HFFc6 (cell line): ENCODE data around the gene MRAS. TPM values are rescaled to one million over a fixed set of nuclear protein-coding genes. Genes with fewer than 3 reads are reported as not detected.
"Not testable (repeated sequence)": the region's sequence is repeated elsewhere in the genome, so short reads cannot be mapped to it uniquely, and the experiment has no call there.

Experiments used
- DNase-seq: peaks from one replicate; pipeline ENCODE4 v3.0.0-alpha.2; 2018
- H3K27ac Mint-ChIP-seq: 2 replicates; pipeline ENCODE4 v1.8.0; 2020; ENCODE audit warnings: mild to moderate bottlenecking, mixed read lengths
- H3K27me3 Mint-ChIP-seq: 2 replicates; pipeline ENCODE4 v1.8.0; 2021; ENCODE audit warnings: mild to moderate bottlenecking, moderate library complexity, mixed read lengths; ENCODE audit not compliant: insufficient read depth
- H3K36me3 Mint-ChIP-seq: 2 replicates; pipeline ENCODE4 v1.8.0; 2021; ENCODE audit warnings: low read depth, mixed read lengths
- H3K4me1 Mint-ChIP-seq: 2 replicates; pipeline ENCODE4 v1.8.0; 2020; ENCODE audit warnings: low read depth, mixed read lengths
- H3K4me3 Mint-ChIP-seq: 2 replicates; pipeline ENCODE4 v1.8.0; 2020; ENCODE audit warnings: mild to moderate bottlenecking, moderate library complexity, mixed read lengths
- H3K9me3 Mint-ChIP-seq: 2 replicates; pipeline ENCODE4 v1.8.0; 2020; ENCODE audit warnings: mild to moderate bottlenecking, mixed read lengths
- total RNA-seq, 6 experiments: library from RNA; stranded (reverse); fragmentation: NEBNext Ultra II Directional; extraction: Animal tissue kit (Norgen Biotek cat#: 25700); gene quantifications; 2 replicates in 1 of 6; 3 replicates in 5 of 6; pipeline ENCODE4 v1.2.3, GENCODE V29; 2021
- TF ChIP-seq, protein P1 (sequence below): fragments of 200-600 bp; sonication (generic); IDR thresholded peaks from 2 replicates; pipeline ENCODE4 v1.5.0; 2021; ENCODE audit warnings: antibody characterized with exemption, mild to moderate bottlenecking

Gene MRAS
- total RNA-seq, 6 experiments from 2014 or later: 62.7 to 97.4 (median 76.1) TPM

DNA sequence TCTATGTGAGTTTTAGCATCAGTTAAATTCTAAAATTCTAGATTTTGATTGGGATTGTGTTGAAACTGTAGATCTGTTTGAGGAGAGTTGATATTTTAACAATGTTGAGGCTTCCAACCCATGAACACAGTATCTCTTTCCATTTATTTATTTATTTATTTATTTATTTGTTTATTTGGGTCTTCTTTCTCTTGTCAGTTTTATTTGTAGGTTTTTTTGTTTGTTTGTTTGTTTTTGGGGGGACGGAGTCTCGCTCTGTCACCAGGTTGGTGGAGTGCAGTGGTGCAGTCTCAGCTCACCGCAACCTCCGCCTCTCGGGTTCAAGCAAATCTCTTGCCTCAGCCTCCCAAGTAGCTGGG lies 25.3 kb downstream of the MRAS start:
- TF ChIP-seq, protein P1, sequence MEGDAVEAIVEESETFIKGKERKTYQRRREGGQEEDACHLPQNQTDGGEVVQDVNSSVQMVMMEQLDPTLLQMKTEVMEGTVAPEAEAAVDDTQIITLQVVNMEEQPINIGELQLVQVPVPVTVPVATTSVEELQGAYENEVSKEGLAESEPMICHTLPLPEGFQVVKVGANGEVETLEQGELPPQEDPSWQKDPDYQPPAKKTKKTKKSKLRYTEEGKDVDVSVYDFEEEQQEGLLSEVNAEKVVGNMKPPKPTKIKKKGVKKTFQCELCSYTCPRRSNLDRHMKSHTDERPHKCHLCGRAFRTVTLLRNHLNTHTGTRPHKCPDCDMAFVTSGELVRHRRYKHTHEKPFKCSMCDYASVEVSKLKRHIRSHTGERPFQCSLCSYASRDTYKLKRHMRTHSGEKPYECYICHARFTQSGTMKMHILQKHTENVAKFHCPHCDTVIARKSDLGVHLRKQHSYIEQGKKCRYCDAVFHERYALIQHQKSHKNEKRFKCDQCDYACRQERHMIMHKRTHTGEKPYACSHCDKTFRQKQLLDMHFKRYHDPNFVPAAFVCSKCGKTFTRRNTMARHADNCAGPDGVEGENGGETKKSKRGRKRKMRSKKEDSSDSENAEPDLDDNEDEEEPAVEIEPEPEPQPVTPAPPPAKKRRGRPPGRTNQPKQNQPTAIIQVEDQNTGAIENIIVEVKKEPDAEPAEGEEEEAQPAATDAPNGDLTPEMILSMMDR: no peak
- no peaks in the 10 kb centered on the region for H3K27me3 Mint-ChIP-seq
- H3K9me3 Mint-ChIP-seq: no peaks in the 10 kb centered on the region
- H3K27ac Mint-ChIP-seq: no peak overlapping the region
- no peak for DNase-seq
- H3K4me3 Mint-ChIP-seq: no peak overlapping the region
- H3K36me3 Mint-ChIP-seq: peaks cover 9% of the 10 kb centered on the region; the same call in 1 of the 2 replicates
- H3K4me1 Mint-ChIP-seq: 0 out of 2 replicates have a peak, but pooled peaks cover 7% of the 10 kb centered on the region

DNA sequence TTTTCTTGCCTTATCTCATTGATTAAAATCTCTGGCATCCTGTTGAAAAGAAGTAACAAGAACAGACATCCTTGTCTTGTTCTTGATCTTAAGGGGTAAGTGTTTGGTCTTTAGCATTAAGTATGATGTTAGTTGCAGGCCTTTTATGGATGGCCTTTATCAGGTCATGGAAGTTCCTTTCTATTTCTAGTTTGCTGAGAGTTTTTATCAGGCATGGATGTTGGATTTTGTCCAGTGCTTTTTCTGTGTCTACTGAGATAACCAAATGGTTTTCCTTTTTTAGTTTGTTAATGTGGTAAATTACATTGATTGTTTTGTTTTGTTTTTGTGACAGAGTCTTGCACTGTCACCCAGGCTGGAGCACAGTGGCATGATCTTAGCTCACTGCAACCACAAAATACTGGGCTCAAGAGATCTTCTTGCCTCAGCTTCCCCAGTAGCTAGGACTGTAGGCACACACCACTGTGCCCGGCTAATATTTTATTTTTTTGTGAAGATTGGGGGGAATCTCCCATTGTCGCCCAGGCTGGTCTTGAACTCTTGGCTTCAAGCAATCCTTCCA lies 26.3 kb downstream of the MRAS start:
- Mint-ChIP-seq H3K4me1 (0 out of 2 replicates have a peak, but pooled peaks cover 7% of the 10 kb centered on the region), H3K27ac (no peak overlapping the region), H3K4me3 (no peak overlapping the region), H3K9me3 (no peaks in the 10 kb centered on the region), H3K27me3 (no peaks in the 10 kb centered on the region), H3K36me3 (peaks cover 9% of the 10 kb centered on the region; the same call in 1 of the 2 replicates)
- TF ChIP-seq, protein P1: no peak
- no peak for DNase-seq

DNA sequence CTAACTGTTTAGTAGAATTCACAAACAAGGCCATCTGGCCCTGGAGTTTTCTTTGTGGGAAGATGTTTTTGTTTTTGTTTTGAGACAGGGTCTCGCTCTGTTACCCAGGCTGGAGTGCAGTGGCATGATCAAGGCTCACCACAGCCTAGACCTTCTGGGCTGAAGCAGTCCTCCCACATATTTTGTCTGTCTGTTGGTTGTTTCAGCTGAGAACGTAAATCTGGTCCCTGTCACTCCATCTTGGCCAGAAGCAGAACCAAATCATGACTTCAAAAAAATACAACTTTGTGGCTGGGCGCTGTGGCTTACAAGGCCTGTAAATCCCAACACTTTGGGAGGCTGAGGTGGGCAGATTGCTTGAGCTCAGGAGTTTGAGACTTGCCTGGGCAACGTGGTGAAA lies 27.1 kb downstream of the MRAS start:
- TF ChIP-seq, protein P1: no peak
- H3K27me3 Mint-ChIP-seq: no peaks in the 10 kb centered on the region
- H3K4me3 Mint-ChIP-seq: no peak overlapping the region
- no peak overlapping the region for H3K27ac Mint-ChIP-seq
- no peaks in the 10 kb centered on the region for H3K9me3 Mint-ChIP-seq
- no peak for DNase-seq
- H3K36me3 Mint-ChIP-seq: peaks cover 9% of the 10 kb centered on the region; the same call in 1 of the 2 replicates
- 0 out of 2 replicates have a peak, but pooled peaks cover 7% of the 10 kb centered on the region for H3K4me1 Mint-ChIP-seq

DNA sequence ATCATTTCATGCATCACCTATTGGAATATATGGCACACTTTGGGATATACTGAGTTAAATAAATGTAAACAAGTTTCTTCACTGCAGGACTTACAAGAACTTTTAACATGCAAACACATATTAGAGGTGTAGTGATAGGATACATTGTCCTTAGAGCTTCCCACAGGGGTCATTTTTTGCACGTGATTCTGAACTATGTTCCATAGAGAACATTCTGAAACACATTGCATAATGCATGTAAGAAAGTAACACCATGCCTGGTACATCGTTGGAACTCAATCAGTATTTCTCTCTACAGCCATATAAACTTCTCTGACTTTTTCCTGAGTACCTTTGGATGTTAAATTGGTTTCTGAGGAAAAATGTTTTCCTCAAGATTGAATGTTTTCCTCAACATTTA lies 28.3 kb downstream of the MRAS start:
- Mint-ChIP-seq H3K4me1 (peaks cover 14% of the 10 kb centered on the region), H3K4me3 (no peak overlapping the region), H3K9me3 (no peaks in the 10 kb centered on the region), H3K27ac (no peak overlapping the region), H3K36me3 (peaks cover 9% of the 10 kb centered on the region; the same call in 1 of the 2 replicates), H3K27me3 (no peaks in the 10 kb centered on the region)
- no peak for DNase-seq
- TF ChIP-seq, protein P1: no peak

DNA sequence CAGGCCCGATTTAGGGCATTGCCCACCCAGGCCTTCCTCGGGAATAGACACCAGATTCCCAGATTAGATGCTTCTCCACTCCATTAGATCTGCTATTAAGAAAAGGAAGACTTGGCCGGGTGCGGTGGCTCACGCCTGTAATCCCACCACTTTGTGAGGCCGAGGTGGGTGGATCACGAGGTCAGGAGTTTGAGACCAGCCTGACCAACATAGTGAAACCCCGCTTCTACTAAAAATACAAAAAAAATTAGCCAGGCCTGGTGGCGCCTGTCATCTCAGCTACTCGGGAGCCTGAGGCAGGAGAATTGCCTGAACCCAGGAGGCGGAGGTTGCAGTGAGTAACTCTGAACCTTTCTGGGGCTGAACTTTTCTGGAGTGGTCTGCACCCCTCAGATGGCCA lies 28.8 kb downstream of the MRAS start:
- H3K4me3 Mint-ChIP-seq, DNase-seq, H3K27me3 Mint-ChIP-seq, H3K9me3 Mint-ChIP-seq, H3K27ac Mint-ChIP-seq, H3K36me3 Mint-ChIP-seq: not testable (repeated sequence)
- peaks cover 20% of the 10 kb centered on the region for H3K4me1 Mint-ChIP-seq

DNA sequence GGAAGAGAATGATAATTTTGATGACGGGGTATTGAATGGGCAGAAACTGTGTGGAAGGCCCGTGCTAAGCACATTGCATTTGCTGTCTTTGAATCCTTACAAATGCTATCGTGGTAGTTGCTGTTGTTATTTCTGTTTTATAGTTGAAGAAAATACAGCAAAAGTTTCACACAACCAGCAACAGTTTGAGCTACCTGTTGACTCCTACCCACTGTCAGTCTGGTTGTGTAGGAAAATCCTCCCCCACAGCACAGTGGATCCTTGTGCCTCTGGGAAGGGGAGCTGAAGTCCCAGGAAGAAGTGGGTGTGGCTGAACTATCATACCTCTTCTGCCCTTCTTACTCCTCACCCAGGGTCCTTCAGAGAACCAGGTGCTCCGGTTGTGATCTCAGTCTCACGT lies 29.4 kb downstream of the MRAS start:
- peaks cover 22% of the 10 kb centered on the region for H3K4me1 Mint-ChIP-seq
- DNase-seq: no peak
- no peaks in the 10 kb centered on the region for H3K9me3 Mint-ChIP-seq
- H3K36me3 Mint-ChIP-seq: peaks cover 9% of the 10 kb centered on the region; the same call in 1 of the 2 replicates
- TF ChIP-seq, protein P1: no peak
- H3K4me3 Mint-ChIP-seq: no peak overlapping the region
- H3K27ac Mint-ChIP-seq: no peak overlapping the region
- no peaks in the 10 kb centered on the region for H3K27me3 Mint-ChIP-seq
